C4-2B (cell line): ENCODE data around the gene STH.

Experiments
- H3K27ac ChIP-seq: fragments of 450-650 bp; 2 replicates; pipeline ENCODE4 v1.5.1; 2017
- CTCF ChIP-seq: fragments of 450-650 bp; conservative IDR thresholded peaks from 2 replicates; pipeline ENCODE4 v1.5.1; 2017; ENCODE audit warnings: mild to moderate bottlenecking
- ZFX ChIP-seq: fragments of 450-650 bp; IDR thresholded peaks from 2 replicates; pipeline ENCODE4 v1.6.1; 2017

The STH gene

GRCh38 chr17:45998987-45999899, at the start of gene STH:
TSS of gene STH (plus strand) at chr17:45999250. CDS start at chr17:45999280, 30 bp downstream.
- TF ChIP-seq CTCF (no peak), ZFX (no peak)
- no peak within 1 kb of the TSS for H3K27ac ChIP-seq

GRCh38 chr17:45949755-45950320, 49.2 kb upstream of the STH start:
- no peak overlapping the region for H3K27ac ChIP-seq
- TF ChIP-seq ZFX (no peak), CTCF (no peak)

- TF ChIP-seq ZFX, result no peak
- no peak for TF ChIP-seq CTCF
- no peak overlapping the region for H3K27ac ChIP-seq
Measured at GRCh38 chr17:45950888-45951287, 48.2 kb upstream of the STH start.

- no peak for TF ChIP-seq ZFX
- no peak for TF ChIP-seq CTCF
- no peak overlapping the region for H3K27ac ChIP-seq
Measured at GRCh38 chr17:45951403-45951802, 47.6 kb upstream of the STH start.

- no peak overlapping the region for H3K27ac ChIP-seq
- TF ChIP-seq ZFX (no peak), CTCF (no peak)
Measured at GRCh38 chr17:45951941-45952340, 47.1 kb upstream of the STH start.

GRCh38 chr17:45952814-45953320, 46.2 kb upstream of the STH start:
- no peak for TF ChIP-seq CTCF
- no peak for TF ChIP-seq ZFX
- H3K27ac ChIP-seq, result no peak overlapping the region

GRCh38 chr17:45953561-45953960, 45.5 kb upstream of the STH start:
- TF ChIP-seq ZFX (no peak), CTCF (no peak)
- H3K27ac ChIP-seq, result no peak overlapping the region
